HL-60 (cell line): ENCODE data around the gene RABGAP1L.
"Not testable (repeated sequence)": the region's sequence is repeated elsewhere in the genome, so short reads cannot be mapped to it uniquely, and the experiment has no call there.

Source experiments
- CTCF ChIP-seq: IDR thresholded peaks from one replicate; pipeline ENCODE4 v1.5.1; 2011; ENCODE audit warnings: low read length, control low read depth, inconsistent platforms; ENCODE audit not compliant: insufficient read depth
- POLR2AphosphoS5 ChIP-seq: IDR thresholded peaks from 2 replicates; pipeline ENCODE4 v1.6.1; 2012; ENCODE audit warnings: low read depth
- REST ChIP-seq: IDR thresholded peaks from 2 replicates; pipeline ENCODE4 v1.6.1; 2012; ENCODE audit warnings: low read depth; ENCODE audit not compliant: insufficient replicate concordance
- SPI1 ChIP-seq: IDR thresholded peaks from 2 replicates; pipeline ENCODE4 v1.6.1; 2012; ENCODE audit warnings: low read depth, mild to moderate bottlenecking, borderline replicate concordance

DNA sequence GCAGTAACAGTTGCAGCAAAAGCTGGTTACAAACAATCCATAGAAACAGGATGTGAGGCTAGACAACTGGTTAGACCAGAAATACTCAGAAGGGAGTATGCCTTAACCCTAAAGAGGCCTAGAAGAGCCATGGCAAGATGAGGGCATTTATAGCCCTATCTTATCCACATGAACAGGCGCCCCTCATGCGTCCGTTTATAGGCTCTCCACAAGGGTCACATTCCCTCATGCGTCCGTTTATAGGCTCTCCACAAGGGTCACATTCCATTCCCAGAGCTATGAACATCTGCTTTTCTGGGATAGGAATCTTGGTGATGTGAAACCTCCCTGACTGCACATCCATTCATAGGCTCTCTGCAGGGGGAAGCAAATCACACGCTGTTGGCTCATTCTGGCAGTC is 416.8 kb downstream of the RABGAP1L start:
- not testable (repeated sequence) for TF ChIP-seq CTCF, REST, SPI1, POLR2AphosphoS5
